GM21381 (cell line): ENCODE data around the gene TMEM196.
"Not testable (repeated sequence)": the region's sequence is repeated elsewhere in the genome, so short reads cannot be mapped to it uniquely, and the experiment has no call there.

Experiments used
- ATAC-seq: cut with Tn5 transposase; IDR thresholded peaks from one replicate; pipeline ENCODE4 v1.9.1; 2021; ENCODE audit warnings: mild to moderate bottlenecking, moderate library complexity; ENCODE audit not compliant: unreplicated experiment

TMEM196 gene

DNA sequence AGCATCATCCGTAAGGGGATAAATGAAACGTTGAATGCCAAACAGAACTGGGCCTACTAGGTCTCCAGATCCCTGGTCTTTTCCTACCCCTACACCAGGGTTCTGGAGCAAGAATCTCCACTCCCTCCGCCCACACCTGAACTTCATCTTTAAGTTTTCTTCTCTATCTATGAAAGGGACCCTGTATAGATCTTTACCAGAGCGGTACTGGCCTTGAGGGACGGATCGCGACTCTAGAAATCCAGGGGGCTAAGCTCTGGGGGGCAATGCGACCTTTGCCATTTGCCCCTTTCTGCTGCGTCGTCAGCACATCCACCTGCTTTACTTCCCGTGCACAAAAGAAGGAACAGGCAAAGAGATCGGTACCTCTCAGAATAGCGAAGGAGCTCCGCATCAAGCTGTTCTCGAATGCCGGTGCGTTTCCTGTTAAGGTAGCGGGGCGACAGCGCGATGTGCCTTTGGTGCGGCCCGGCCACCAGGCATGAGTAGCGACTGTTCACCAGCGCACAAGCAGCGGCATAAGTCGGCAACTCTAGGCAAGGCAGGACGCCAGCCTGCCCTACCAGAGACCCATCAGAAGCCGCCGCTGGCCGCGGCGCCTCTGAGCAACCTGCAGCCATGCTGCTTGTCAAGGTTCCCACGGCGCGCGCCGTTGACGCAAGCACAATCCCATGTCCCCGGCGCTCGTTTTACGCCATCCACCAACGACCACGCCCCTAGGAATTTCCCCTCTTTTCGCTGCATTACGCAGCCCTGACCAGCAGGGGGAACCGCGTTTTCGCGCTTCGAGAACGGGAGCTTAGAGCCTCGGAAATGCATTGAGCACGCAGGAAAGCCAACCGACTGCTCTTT is 64.8 kb downstream of the TMEM196 start, which contains the start of gene POLR1F:
Gene POLR1F (minus strand): TSS at position 641 of the 852 bp plus-strand sequence. CDS start 21 bp downstream, at position 620.
- ATAC-seq: peak; percentile 99

- ATAC-seq: no peak
Observed at GRCh38 chr7:19707240-19707639, 66.2 kb downstream of the TMEM196 start.

DNA sequence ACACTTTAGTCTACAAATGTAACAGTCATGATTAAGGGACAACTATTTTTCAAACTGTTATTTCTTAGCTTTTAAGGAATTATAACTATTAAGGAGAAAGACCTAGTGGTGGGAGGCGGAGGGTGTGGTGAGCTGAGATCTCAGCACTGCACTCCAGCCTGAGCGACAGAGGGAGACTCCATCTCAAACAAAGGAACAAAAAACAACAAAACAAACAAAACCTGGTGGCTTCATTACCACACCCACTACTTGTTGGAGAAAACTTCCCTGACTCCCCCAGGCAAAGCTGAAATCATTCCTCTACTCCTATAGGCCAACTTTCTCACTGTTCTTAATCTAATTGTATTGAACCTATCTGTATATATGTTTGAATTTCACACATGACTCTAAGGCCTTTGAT is 67.8 kb downstream of the TMEM196 start:
- no peak for ATAC-seq

DNA sequence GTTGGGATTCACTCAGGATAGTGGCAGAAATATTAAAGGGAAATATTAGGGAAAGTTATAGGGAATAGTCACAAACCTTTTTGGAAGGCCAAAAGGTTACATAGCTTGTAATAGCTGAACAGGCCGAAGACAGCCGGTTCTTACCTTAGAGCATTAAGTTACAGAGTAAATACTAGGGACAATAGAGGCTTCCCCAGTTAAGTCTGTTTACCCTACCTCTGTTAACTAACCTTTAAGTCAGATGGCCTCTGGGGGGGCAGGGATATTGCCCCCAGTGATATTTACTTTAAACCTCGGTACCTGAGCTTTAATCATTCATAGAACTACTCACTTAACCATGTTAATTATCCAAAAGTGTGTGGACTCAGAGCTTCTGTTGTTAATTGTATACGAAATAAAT is 71.9 kb downstream of the TMEM196 start:
- ATAC-seq: no peak

DNA sequence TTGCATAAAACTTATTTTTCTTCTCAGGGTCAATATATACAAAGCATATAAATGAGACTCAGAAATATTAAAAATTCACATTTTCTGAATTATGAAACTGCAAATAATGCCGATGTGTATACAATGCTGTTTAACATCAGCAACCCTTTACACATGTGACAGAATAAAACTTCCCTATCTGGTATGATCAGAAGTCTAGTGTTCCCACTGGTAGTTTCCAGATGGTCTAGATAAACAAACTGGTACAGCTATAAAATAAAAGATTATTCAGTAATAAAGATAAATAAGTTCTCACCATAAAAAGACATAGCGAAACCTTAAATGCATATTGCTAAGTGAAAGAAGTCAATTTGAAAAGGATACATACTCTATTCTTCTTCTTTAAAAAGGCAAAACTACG is 72.5 kb downstream of the TMEM196 start:
- ATAC-seq: no peak

GRCh38 chr7:19698331-19698730 is 75.1 kb downstream of the TMEM196 start:
- no peak for ATAC-seq

- no peak for ATAC-seq
Observed at GRCh38 chr7:19696926-19697325, 76.5 kb downstream of the TMEM196 start.

DNA sequence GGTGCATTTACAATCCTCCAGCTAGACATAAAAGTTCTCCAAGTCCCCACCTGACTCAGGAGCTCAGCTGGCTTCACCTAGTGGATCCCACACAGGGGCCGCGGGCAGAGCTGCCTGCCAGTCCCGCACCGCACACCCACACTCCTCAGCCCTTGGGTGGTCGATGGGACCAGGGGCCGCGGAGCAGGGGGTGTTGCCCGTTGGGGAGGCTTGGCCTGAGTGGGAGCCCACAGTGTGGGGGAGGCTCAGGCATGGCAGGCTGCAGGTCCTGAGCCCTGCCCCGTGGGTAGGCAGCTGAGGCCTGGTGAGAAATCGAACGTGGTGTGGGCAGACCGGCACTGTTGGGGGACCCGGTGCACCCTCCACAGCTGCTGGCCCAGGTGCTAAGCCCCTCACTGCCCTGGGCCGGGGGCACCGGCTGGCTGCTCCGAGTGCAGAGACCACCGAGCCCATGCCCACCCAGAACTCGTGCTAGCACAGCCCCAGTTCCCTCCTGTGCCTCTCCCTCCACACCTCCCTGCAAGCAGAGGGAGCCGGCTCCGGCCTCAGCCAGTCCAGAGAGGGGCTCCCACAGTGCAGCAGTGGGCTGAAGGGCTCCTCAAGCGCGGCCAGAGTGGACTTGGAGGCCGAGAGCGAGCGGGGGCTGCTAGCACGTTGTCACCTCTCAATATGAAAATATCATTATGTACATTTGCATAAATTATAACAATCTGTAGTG is 81.1 kb downstream of the TMEM196 start:
- ATAC-seq: no peak

GRCh38 chr7:19690736-19691135 is 82.7 kb downstream of the TMEM196 start:
- ATAC-seq: no peak

- not testable (repeated sequence) for ATAC-seq
Observed at GRCh38 chr7:19689130-19689529, 84.3 kb downstream of the TMEM196 start.

DNA sequence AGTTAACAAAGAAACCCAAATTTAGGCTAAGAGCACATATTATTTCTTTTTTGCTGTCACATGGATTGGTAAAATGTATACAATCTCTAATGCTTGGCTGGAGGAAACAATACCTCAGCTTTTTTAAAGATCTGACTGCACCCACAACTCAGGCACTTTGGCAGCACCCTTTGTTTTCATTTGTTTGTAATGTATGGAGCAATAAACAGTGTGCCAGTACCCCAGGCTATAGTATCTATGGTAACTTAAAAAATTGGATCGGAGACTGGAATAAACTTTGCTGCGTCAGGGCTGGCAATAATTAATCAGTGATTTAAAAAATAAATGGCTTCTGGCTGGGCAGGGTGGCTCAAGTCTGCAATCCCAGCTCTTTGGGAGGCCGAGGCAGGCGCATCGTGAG is 91.8 kb downstream of the TMEM196 start:
- ATAC-seq: no peak

DNA sequence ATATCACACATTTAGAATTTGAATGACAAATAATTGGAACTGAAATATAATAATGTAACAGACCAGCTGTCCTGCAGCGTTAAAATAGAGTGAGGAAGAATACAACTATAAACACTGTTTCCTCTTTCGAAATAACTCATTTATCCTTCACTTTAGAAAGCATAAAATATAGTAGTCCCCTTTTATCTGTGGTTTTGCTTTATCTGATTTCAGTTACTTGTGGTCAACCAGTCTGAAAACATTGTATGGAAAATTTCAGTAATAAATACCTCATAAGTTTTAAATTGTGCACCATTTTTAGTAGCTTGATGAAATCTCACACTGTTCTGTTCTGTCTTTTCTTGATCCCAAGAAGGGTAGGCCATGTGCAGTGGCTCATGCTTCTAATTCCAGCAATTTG is 96.2 kb downstream of the TMEM196 start:
- peak; percentile 80 for ATAC-seq

- no peak for ATAC-seq
Observed at GRCh38 chr7:19675816-19676215, 97.6 kb downstream of the TMEM196 start.

- ATAC-seq: no peak
Observed at GRCh38 chr7:19674266-19674960, 99.0 kb downstream of the TMEM196 start.

- no peak for ATAC-seq
Observed at GRCh38 chr7:19670806-19671205, 102.6 kb downstream of the TMEM196 start.
